ENCODE measurements around the gene LPCAT1.
A peak's percentile ranks its signal among the peaks of the same experiment; 100 is the strongest.
"Not testable (repeated sequence)": the region's sequence is repeated elsewhere in the genome, so short reads cannot be mapped to it uniquely, and the experiment has no call there.

Gene LPCAT1

GRCh38 chr5:1480217-1480616 is 43.5 kb downstream of the LPCAT1 start:
- DNase-seq (ENCODE audit: low read depth) = no peak

- DNase-seq (ENCODE audit: low read depth) = peak; percentile 51
Observed at GRCh38 chr5:1479581-1480188, 44.1 kb downstream of the LPCAT1 start.

- DNase-seq (ENCODE audit: low read depth) = no peak
Observed at GRCh38 chr5:1479066-1479465, 44.7 kb downstream of the LPCAT1 start.

- DNase-seq (ENCODE audit: low read depth) = no peak
Observed at GRCh38 chr5:1478271-1479035, 45.3 kb downstream of the LPCAT1 start.

DNA sequence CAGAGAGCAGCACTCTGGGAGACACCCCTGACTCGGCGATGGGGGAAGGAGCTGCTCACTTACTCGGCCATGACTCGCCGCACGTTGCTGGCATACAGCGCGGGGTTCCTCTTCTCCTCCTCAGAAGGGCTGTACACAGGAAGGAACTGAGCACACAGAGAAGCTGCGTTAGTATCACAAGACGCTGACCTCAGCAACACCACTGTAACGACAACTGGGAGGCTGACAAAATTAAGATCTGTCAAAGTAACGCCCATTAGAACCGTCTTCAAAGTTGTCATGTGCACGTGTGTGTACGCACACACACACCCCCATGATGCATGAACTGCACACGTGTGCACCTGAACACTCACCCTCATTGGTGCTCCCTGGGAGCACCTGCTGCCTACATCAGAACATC is 46.4 kb downstream of the LPCAT1 start:
- no peak for DNase-seq (ENCODE audit: low read depth)

DNA sequence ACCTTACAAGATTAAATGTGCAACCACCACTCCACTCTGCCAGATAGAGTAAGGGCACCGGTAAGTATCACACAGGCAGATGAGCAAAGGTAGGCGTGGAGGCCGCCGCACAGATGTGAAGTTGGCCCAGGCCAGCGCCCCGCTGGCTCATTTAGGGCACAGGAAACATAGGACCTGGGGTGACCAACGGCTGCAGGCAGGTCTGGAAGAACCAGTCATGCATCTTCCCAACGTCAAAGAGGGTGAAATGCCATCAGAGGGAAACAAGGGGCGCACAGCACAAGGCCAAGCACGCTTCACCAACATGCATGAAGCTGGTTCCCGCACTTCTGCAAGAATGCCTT is 46.8 kb downstream of the LPCAT1 start:
- no peak for DNase-seq (ENCODE audit: low read depth)

GRCh38 chr5:1476181-1476966 is 47.4 kb downstream of the LPCAT1 start:
- DNase-seq (ENCODE audit: low read depth) = no peak

- DNase-seq (ENCODE audit: low read depth) = not testable (repeated sequence)
Observed at GRCh38 chr5:1475544-1475900, 48.2 kb downstream of the LPCAT1 start.

GRCh38 chr5:1474866-1475543 is 48.8 kb downstream of the LPCAT1 start:
- no peak for DNase-seq (ENCODE audit: low read depth)

DNA sequence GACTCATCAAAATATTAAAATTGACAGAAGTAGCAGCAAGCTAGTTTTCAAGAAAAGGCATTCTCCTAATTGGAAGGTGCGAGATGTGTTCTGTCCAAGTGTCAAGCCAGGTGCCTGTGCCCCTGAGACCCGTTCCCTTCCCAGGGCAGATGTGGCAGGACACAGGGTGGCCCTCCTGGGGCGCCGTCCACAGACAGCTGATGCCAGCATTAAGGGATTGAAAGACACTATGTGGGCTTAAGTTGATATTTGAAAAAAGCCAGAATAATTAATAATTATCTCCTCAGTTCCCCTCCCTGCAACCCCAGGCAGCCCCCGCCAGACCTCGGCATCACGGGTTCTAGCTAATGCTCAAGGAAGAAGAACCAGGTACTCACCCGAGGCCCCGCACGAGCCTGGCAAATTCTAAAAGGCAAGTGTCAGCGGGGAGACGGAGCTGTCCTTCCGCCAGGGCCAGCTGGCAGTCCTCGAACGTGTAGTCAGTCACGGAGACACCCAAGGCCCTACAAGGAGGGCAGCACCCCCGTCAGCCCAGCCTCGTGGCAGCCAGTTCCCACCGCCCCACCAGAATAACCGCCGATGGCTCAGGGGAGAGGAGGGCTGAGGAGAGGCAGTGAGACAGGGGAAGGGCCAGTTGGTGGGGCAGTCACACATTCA is 49.4 kb downstream of the LPCAT1 start:
- DNase-seq (ENCODE audit: low read depth) = no peak

GRCh38 chr5:1473746-1474145 is 50.0 kb downstream of the LPCAT1 start:
- DNase-seq (ENCODE audit: low read depth) = no peak

DNA sequence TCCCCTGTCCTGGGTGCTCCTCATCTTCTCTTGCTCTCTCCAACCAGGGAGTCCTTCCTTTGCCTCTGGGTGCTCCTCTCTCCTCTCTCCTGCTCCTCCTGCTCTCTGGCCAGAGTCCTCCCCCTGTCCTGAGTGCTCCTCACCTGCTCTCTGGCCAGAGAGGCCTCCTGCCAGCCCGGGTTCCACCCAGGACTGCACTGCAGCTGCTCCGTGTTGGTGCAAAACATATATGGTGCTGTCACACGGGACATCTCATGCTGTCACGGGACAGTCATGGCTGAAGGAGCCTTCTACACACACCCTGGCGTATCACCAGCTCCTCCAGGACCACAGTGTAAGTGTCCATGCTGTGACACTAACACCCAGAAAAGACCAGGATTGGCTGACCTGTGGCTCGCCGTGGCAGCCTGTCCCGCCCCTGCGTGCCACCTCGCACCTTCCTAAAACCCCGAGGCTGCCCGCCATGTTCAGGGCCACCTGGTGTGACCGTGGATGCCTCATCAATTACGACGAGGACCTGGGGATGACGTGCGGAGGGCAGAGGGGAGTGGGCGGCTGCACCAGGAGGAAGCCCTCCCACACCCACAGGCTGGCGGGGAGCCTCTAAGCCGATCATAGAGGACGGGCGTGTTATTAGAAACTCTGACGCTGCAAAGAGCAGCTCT is 50.7 kb downstream of the LPCAT1 start:
- no peak for DNase-seq (ENCODE audit: low read depth)

DNA sequence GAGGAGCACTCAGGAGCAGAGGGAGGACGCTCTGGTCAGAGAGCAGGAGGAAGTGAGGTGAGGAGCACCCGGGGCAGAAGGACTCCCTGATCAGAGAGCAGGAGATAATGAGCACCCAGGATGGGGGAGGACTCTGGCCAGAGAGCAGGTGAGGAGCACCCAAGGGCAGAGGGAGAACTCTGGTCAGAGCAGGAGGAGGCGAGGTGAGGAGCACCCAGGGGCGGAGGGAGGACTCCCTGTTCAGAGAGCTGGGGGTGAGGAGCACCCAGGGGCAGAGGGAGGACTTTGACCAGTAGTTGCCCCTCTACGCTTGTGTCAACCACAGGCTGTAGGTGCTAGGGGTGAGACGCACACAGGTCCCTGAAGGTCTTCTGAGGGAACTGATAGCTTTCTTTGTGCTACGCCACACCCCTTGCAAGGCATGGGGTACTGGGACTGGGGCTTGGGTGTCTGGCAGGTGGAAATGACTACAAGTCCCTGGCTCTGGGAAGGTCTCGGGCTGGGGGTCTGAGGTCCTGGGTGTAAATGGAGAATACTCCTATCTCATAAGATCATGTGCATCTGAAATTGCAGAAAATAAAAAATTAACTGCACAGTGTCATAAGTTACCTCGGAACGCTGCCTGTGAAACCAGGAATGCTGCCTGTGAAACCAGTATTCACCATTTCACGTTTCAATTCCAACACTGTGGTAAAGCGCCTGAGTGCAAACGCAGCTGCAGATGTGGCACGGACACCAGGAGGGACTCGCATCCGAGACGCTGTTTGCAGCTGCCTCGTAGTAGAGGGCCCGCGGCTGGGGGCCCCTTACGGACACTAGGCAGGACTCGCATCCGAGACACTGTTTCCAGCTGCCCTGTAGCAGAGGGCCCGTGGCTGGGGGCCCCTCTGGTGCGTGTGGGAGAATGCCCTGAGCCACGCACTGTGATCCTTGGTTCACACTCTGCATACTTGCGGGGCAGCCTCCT is 51.5 kb downstream of the LPCAT1 start:
- no peak for DNase-seq (ENCODE audit: low read depth)

DNA sequence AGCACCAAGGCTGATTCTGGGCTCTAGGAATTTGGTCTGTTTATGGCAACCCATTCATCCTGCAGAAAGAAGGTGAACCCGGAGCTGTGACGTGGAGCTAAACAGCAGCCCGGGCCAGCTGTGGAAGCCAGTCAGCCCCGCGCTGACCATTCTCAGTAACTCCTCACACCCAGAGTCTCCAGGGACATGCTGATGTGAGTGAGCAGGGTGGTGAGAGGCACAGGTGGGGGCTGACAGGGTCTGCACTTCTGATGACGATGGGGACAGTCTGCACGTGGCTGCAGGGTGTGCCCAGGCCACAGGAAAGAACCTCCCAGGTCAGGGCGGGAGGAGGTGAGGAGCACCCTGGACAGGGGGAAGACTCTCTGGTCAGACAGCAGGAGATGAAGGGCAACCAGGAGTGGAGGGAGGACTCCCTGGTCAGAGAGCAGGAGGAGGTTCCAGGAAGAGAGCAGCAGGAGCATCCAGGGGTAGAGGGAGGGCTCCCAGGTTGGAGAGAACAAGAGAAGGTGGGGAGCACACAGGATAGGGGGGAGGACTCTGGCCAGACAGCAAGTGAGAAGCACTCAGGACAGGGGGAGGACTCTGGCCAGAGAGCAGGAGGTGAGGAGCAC is 52.4 kb downstream of the LPCAT1 start:
- no peak for DNase-seq (ENCODE audit: low read depth)

DNA sequence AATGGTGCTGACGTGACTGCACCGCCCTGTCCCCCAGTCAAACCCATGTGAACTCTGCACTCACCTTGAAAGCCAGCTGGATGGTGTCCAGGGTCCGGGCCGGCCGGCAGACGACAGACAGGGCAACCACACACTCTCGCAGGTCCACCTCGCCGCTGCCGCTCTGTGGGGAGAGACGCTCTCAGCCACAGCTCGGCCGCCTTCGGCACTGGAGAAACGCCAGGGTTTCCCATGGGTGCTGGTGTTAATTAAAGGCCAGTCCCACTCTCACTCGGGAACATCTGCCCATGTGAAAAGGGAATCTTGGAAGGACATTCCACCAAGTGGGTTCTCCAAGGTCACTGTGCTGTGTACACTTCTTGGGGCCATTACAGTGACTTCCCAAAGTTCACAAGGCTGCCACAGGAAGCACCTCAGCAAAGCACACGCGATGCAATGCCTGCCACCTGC is 53.0 kb downstream of the LPCAT1 start:
- no peak for DNase-seq (ENCODE audit: low read depth)

DNA sequence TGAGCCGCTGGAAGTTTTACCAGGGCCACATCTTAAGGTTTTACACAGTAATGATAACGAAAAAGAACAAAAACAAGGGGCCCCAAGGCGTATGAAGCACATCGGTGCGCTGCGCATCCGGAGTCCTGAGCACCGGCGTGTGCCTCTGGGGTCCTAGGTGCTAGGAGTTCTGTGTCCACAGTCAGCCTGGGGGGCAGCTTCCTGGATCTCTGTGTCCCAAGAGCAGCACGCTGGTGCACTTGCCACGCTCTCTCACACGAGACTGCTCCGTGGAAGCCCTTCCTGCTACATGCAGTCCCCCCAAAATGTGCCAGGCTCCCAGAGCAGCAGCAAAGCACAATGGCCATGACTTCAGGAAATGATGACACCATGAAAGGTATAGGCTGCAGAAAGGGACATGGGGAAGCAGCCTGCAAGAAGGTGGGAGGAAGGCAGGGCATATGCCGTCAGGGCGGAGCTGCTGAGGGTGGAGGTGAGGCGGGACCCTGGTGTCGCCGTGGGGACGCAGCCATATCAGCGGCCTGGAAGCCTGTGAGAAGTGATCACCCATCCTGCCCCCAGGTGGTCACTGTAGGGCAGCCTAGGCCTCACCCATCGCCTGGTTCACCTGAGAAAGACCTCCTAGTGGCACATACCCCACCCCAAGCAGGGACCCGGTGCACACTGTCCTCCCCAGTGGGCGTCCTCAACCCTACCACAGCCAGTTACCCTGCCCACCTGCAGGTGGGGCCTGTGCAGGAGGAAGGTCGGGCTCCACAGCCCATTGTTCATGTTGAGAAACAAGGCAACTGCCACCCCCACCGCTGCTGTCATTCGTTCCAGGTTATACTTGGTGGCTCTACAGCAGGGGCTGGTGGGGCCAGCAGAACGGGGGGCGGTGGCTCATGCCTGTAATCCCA is 54.9 kb downstream of the LPCAT1 start:
- no peak for DNase-seq (ENCODE audit: low read depth)

DNA sequence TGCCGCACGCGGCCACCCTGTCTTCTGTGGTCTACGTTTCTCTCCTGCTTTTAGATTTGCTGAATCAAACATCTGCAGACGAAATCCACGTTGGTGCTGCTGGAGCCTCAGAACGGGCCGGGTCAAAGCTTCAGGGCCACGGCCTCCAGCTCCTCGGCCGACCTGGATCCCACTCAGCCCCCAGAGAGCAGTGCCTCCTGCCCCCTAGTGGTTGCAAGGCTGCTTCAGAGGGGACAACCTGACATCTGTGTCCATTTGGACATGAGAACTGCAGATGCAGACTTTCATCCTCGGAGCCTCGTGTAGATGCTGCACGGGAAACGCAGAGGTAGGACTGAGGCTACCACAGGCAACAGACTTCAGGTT is 55.5 kb downstream of the LPCAT1 start:
- DNase-seq (ENCODE audit: low read depth) = no peak

DNA sequence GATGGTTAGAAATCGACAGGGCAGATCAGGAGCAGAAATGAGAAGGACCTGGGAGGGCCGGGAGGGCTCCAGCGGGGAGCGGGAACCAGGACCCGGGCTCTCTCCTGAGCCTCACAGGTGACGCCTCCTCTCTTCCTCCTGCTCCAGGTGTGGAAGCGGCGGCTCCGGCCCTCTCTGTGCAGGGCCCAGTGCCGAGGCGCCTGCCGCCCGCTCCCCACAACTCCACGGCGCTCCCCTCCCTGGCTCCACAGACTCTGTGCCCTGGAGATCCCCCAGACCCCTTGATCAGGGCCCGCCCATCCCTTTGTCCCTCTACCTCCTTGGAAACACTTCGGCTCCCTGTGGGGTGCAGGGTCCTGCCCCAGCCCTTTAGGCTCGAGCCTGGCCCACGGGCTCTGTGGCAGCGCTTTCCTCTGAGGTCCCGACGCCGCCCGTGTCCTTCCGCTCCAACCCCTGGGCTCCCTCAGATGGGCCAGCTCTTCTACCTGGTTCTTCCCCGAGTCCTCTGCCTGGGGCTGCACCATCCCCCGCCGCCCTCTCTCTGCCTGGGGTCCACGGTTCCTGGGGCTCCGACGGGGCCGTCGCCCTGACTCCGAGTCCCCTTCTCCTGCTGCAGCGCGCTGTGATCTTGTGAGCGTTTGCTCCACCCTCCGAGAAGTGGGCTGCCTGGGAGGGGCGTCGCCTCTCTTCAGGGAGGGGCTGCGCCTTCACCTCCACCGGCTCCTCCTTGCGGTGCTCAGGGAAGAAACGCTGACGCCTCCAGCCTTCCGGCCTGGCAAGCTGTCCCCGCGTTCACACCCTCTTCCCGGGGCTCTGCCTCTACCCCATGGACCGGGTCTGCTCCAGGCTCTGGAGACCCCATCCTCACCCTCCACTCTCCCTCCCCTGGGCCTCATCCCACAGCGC is 56.2 kb downstream of the LPCAT1 start:
- no peak for DNase-seq (ENCODE audit: low read depth)

Data from stromal cell of bone marrow (primary cell).